Umbilical cord (tissue), 2 donors: Measurements from ENCODE around the gene AFF3. TPM values are rescaled to one million over a fixed set of nuclear protein-coding genes. Genes with fewer than 3 reads are reported as not detected.

Experiments
- DNase-seq: peaks from one replicate; pipeline ENCODE4 v3.0.0-alpha.2; 2015; ENCODE audit warnings: low spot score
- total RNA-seq: library from RNA; depleted of rRNA; stranded (reverse); fragments of >200 nt; gene quantifications from one replicate; pipeline ENCODE4 v1.2.3, GENCODE V29; 2014; ENCODE audit warnings: low replicate concordance; ENCODE audit not compliant: insufficient read depth

The AFF3 gene
- total RNA-seq, 1 donor from 2014 or later, result 22.1 TPM

GRCh38 chr2:99862566-99862965 is 279.8 kb downstream of the AFF3 start:
- no peak for DNase-seq

DNA sequence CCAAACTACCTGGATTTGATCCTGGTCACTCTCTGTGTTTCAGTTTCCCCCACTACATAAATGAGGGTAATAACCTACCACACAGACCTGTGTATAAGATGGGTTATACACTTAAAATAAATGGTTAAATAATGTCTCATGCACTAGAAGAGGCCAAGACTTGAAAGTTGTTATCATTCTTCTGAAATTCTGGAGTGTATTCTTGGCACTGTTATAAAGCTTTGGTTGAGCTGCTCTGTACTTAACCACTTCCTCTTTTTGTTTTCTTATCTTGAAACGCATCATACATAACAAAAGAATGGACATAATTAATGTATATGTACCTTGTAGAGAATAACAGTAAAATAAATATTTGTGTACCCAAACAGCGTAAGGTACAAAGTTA is 281.0 kb downstream of the AFF3 start:
- no peak for DNase-seq

- DNase-seq, result no peak
Observed at GRCh38 chr2:99860720-99861375, 281.5 kb downstream of the AFF3 start.

- no peak for DNase-seq
Observed at GRCh38 chr2:99858951-99859596, 283.3 kb downstream of the AFF3 start.

GRCh38 chr2:99857867-99858444 is 284.4 kb downstream of the AFF3 start:
- DNase-seq, result no peak

GRCh38 chr2:99857372-99857771 is 285.0 kb downstream of the AFF3 start:
- no peak for DNase-seq

DNA sequence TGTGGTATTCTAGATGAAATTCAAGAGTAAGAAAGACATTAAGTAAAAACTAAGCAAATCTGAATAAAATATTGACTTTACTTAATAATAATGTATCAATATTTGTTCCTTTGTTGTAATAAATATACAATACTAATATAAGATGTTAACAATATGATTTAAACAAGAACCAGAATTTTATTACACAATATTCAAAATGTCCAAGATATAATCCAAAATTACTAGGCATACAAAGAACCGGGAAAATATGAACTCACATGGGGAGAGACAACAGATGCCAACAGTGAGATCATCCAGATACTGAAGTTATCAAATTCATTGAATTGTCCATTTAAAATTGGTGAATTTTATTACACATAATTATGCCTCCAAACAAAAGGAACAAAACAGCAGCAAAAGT is 286.3 kb downstream of the AFF3 start:
- no peak for DNase-seq

DNA sequence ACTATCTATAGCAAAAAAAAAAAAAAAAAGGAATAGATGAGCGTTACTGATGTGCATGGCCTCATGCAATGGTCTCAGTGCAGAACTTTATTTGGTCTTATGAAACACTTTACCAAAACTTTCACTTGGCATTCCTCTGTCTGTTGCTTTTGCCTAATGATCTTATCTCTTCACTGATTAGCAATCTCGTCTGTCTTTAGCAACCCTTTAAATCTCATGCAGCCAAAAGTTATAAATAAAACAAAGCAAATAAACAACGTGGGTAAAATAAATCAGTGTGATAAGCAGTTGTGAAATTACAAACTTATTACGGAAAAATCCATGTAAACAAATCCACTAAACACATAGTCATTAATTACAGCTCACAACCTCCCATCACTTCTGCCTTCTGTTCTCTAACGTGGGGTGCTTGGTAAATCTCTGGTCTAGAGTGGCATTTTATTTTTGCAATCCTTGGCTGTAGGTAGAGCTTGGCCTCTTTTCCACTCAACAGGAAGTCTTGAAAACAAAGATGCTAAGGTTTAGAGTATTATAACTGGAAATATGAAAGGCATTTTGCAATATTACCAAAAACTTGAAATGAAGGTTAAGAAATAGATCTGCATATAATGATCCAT is 288.0 kb downstream of the AFF3 start:
- no peak for DNase-seq

DNA sequence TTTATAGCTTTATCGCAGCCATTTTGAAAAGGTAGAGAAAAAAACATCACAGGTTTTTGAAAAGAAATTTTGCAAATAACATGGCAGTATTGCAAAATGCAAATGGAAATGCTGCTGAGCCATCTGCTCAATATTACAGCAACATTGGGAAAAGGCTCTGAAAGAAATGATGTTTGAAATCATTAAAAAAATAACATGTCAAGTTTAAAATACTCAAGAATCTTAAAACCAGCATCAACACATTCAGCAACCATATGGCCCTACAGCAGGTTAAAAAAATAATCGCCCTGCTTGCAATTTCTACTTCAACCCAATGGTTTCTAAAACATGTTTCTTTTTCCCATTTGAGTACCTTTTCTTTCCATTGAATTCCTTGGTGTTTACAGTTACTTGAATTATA is 289.4 kb downstream of the AFF3 start:
- DNase-seq, result no peak

- no peak for DNase-seq
Observed at GRCh38 chr2:99852376-99852934, 289.9 kb downstream of the AFF3 start.

DNA sequence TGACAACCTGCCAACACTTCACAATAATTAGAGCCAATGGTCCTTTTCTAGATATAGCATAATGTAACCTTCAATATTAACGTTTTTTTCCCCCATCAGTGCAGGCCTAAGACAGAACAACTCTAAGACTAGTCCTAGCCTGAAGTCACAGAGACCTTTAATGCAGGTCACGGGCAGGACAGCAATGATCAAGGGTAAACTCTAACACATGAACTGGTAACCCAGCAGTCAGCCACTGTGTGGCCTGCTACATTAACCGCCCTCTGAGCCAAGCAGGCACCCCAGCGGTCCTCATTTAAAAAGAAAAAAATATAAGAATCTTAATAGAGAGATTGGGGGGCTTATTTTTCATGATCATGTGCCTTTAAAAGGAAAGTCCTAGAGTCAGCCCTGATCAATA is 290.6 kb downstream of the AFF3 start:
- no peak for DNase-seq

GRCh38 chr2:99851089-99851488 is 291.3 kb downstream of the AFF3 start:
- DNase-seq, result no peak

DNA sequence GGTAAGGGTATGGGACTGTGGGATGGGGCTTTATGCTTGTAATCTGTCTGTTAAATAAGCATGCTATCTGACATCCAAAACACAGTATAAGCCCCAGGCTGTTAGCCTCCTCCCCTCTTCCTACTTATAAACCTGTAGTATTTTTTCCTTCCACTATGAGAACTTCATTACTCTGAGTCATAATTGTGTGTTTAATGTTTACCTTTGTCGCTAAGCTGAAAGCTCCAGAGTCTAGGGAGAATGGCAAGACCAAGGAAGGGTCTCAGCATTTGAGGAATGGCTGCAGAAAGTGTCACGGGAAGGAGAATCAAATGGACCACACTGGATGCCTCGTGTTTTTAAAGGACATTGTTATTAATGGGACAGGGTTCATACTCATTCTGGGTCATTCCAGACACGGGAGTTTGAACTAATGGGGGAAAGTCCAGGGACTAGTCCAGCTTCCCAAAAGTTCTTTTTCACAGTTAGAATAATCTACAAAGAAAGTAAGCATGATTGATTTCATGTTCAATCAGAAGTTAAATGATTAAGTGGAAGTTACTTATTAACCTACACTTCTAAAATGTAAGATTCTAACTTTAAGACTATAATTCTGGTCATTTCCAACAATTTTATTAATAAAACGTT is 292.2 kb downstream of the AFF3 start:
- no peak for DNase-seq

DNA sequence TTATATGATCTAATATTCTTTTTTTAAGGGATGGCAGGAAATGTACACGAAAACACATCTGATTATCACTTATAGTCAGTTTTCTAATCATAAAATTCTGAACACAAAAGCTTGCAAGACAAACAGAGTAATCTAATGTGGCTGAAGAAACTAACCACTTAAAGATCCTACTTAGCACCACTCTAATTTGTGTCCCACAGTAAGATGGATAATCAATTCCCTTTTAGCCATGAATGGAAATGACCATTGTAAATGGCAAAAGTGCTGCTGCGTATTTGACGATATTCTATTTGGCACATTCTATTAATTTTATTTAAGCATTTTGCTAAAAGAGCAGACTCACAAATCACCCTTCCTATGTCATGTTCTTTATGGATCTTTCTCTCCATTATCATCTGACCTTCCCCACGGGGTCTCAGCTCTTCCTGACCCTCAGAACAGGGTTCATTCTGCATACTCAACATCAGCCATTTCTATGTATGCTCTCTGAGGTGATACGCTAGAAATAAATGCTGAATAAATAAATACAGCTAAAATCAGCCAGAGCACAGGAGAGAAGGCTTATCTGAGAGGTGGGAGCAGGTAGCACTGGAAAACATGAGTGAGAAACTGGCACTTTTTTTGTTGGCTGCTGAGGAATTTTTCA is 295.8 kb downstream of the AFF3 start:
- DNase-seq, result no peak

DNA sequence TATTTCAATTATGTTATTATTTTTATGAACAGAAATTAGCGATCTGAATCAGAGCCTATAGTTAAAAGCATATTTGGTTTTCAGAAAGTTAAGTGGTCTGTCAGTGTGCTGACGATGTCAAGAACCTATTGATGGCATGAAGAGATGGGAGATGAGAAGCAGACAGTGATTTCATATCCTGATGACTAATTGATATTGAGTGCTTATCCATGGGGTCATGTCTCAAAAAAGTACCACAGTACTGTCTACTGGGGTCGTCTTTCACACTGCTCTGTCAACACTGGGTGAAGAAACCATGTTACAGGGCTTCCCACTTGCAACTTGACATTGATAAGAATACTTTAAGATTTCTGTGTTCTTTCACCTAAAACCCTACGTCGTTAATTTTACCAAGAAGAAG is 297.1 kb downstream of the AFF3 start:
- no peak for DNase-seq

- DNase-seq, result no peak
Observed at GRCh38 chr2:99842451-99842850, 299.9 kb downstream of the AFF3 start.

DNA sequence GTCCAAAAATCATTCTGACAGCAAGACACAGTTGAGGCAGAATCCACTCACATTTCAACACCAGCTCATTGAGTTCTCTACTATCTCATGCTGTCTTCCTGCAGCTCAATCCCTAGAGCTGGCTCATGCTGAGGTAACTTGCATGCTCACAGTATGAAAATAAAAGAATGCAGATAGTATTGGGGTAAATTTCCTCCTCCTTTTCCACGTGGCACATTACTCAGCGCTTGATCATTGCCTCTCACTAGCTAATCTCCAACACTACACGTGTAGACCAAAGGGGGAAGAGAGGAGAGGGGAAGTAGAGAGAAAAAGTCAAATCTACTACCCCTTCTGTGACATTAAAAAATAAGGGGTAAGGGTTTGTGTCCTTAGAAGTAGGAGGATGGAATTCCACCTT is 300.6 kb downstream of the AFF3 start:
- no peak for DNase-seq

DNA sequence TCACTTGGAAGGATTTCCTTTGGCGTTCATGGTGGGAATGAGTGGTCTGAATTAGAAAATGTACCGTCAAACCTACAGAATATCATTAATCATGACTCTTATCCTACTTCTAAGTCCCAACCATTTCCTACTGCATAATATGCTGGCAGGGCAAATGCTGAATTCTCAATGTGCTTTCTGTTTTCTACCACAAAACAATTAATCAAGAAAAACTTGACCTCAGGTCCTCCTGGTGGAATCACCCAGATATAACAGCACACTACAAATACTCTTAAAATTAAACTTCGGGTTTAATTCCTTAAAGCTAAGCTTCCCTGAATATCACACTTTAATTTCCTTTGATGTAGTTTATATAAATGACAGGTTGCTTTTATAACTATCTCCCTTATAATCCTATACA is 301.6 kb downstream of the AFF3 start:
- no peak for DNase-seq

GRCh38 chr2:99836690-99837605 is 305.4 kb downstream of the AFF3 start:
- no peak for DNase-seq

GRCh38 chr2:99834426-99834825 is 308.0 kb downstream of the AFF3 start:
- no peak for DNase-seq
